HG03558 (cell line): ENCODE results near the gene ROBO1.

ENCODE experiments used
- ATAC-seq: cut with Tn5 transposase; IDR thresholded peaks from one replicate; pipeline ENCODE4 v1.9.1; 2021; ENCODE audit warnings: moderate number of reproducible peaks; ENCODE audit not compliant: unreplicated experiment; ENCODE audit errors: extremely low read depth

ROBO1 gene

GRCh38 chr3:79038636-79039035, 729.2 kb downstream of the ROBO1 start:
- ATAC-seq, result no peak

- ATAC-seq, result no peak
Observed at GRCh38 chr3:79038057-79038456, 729.7 kb downstream of the ROBO1 start.

GRCh38 chr3:79032686-79033318, 735.0 kb downstream of the ROBO1 start:
- no peak for ATAC-seq

- ATAC-seq, result no peak
Observed at GRCh38 chr3:79030157-79030556, 737.6 kb downstream of the ROBO1 start.

- ATAC-seq, result no peak
Observed at GRCh38 chr3:79028916-79029315, 738.9 kb downstream of the ROBO1 start.

- ATAC-seq, result no peak
Observed at GRCh38 chr3:79027593-79027992, 740.2 kb downstream of the ROBO1 start.

GRCh38 chr3:79019924-79020173, 747.9 kb downstream of the ROBO1 start:
- ATAC-seq, result no peak

- ATAC-seq, result no peak
Observed at GRCh38 chr3:79019137-79019923, 748.5 kb downstream of the ROBO1 start.

GRCh38 chr3:79018671-79019136, 749.1 kb downstream of the ROBO1 start:
- ATAC-seq, result no peak

- no peak for ATAC-seq
Observed at GRCh38 chr3:79018265-79018664, 749.5 kb downstream of the ROBO1 start.

GRCh38 chr3:79016587-79017376, 751.0 kb downstream of the ROBO1 start:
- no peak for ATAC-seq

GRCh38 chr3:79015854-79016253, 751.9 kb downstream of the ROBO1 start:
- ATAC-seq, result no peak

GRCh38 chr3:79012946-79013362, 754.8 kb downstream of the ROBO1 start:
- no peak for ATAC-seq

- no peak for ATAC-seq
Observed at GRCh38 chr3:79012530-79012913, 755.3 kb downstream of the ROBO1 start.

GRCh38 chr3:79011821-79012529, 755.8 kb downstream of the ROBO1 start:
- no peak for ATAC-seq

GRCh38 chr3:79009861-79010260, 757.9 kb downstream of the ROBO1 start:
- no peak for ATAC-seq

GRCh38 chr3:79006077-79006476, 761.7 kb downstream of the ROBO1 start:
- no peak for ATAC-seq

GRCh38 chr3:79005084-79005483, 762.7 kb downstream of the ROBO1 start:
- no peak for ATAC-seq

GRCh38 chr3:79003994-79004393, 763.8 kb downstream of the ROBO1 start:
- no peak for ATAC-seq

GRCh38 chr3:79002465-79003372, 765.1 kb downstream of the ROBO1 start:
- no peak for ATAC-seq
